Measurements from ENCODE around the gene EFCAB5.

- TF ChIP-seq, protein P1, sequence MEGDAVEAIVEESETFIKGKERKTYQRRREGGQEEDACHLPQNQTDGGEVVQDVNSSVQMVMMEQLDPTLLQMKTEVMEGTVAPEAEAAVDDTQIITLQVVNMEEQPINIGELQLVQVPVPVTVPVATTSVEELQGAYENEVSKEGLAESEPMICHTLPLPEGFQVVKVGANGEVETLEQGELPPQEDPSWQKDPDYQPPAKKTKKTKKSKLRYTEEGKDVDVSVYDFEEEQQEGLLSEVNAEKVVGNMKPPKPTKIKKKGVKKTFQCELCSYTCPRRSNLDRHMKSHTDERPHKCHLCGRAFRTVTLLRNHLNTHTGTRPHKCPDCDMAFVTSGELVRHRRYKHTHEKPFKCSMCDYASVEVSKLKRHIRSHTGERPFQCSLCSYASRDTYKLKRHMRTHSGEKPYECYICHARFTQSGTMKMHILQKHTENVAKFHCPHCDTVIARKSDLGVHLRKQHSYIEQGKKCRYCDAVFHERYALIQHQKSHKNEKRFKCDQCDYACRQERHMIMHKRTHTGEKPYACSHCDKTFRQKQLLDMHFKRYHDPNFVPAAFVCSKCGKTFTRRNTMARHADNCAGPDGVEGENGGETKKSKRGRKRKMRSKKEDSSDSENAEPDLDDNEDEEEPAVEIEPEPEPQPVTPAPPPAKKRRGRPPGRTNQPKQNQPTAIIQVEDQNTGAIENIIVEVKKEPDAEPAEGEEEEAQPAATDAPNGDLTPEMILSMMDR (conservative IDR thresholded peaks at IDR 0.05; ENCODE audit: low read depth in 2 of 2), result no peak
- TF ChIP-seq POLR2AphosphoS5 (IDR thresholded peaks at IDR 0.05; ENCODE audit: low read depth), result no peak
These were observed 7.2 kb downstream of the EFCAB5 start for GRCh38 chr17:29948448-29949215.

All from GM23338 (cell line).